OCI-LY7 (cell line): Measurements from ENCODE around the gene MAML3. TPM values are rescaled to one million over a fixed set of nuclear protein-coding genes. Genes with fewer than 3 reads are reported as not detected.

Source experiments
- BruUV-seq: library from RNA; stranded (reverse); fragments of 400-500 nt; replicated peaks from 2 replicates; lab custom pipeline; 2021; lab: Mats Ljungman, UMichigan
- CTCF ChIA-PET: fragments of 300-600 bp; sonication (Branson Sonifier 250); formaldehyde crosslinking; loops from one replicate; lab custom pipeline; 2022; ENCODE audit warnings: antibody characterized with exemption; ENCODE audit not compliant: unreplicated experiment; lab: Charles Lee
- POLR2A ChIA-PET: fragments of 300-600 bp; sonication (Branson Sonifier 250); formaldehyde crosslinking; loops from one replicate; lab custom pipeline; 2022; ENCODE audit warnings: antibody characterized with exemption; lab: Charles Lee
- DNase-seq: peaks from one replicate; pipeline ENCODE4 v3.0.0-alpha.2; 2015; ENCODE audit warnings: low spot score
- H2AFZ ChIP-seq: fragments of 200-600 bp; sonication (generic), shearing (Covaris generic); 2 replicates; pipeline ENCODE4 v1.6.1; 2014; ENCODE audit warnings: mild to moderate bottlenecking, antibody characterized with exemption, low read length, moderate library complexity
- H3K27ac ChIP-seq: fragments of 200-600 bp; sonication (generic); 2 replicates; pipeline ENCODE4 v1.5.1; 2014; ENCODE audit warnings: mixed run types, low read depth, mild to moderate bottlenecking, moderate library complexity, low read length, inconsistent platforms; ENCODE audit not compliant: poor library complexity, severe bottlenecking
- H3K36me3 ChIP-seq: fragments of 200-600 bp; sonication (generic); 2 replicates; pipeline ENCODE4 v1.6.1; 2014; ENCODE audit warnings: mild to moderate bottlenecking, antibody characterized with exemption, low read length, moderate library complexity, mixed read lengths; ENCODE audit not compliant: insufficient read depth
- H3K4me1 ChIP-seq: fragments of 200-600 bp; sonication (generic); 2 replicates; pipeline ENCODE4 v1.5.1; 2014; ENCODE audit warnings: mild to moderate bottlenecking, low read length; ENCODE audit not compliant: insufficient read depth, poor library complexity, severe bottlenecking
- H3K4me2 ChIP-seq: fragments of 200-600 bp; sonication (generic); 2 replicates; pipeline ENCODE4 v1.6.1; 2014; ENCODE audit warnings: mild to moderate bottlenecking, low read length
- H3K4me3 ChIP-seq: fragments of 200-600 bp; sonication (generic); 2 replicates; pipeline ENCODE4 v1.5.1; 2014; ENCODE audit warnings: mild to moderate bottlenecking, low read depth, low read length; ENCODE audit not compliant: poor library complexity, severe bottlenecking
- H3K79me2 ChIP-seq: fragments of 200-600 bp; sonication (generic); 2 replicates; pipeline ENCODE4 v1.6.1; 2016; ENCODE audit warnings: low read depth, mild to moderate bottlenecking, low read length, moderate library complexity, mixed read lengths; ENCODE audit not compliant: insufficient read depth
- H3K9me2 ChIP-seq: fragments of 200-600 bp; sonication (generic); 2 replicates; pipeline ENCODE4 v1.6.1; 2016; ENCODE audit warnings: mild to moderate bottlenecking, low read length, mixed read lengths; ENCODE audit not compliant: insufficient read depth
- H3K9me3 ChIP-seq: fragments of 200-600 bp; sonication (generic); 2 replicates; pipeline ENCODE4 v1.6.1; 2014; ENCODE audit warnings: mild to moderate bottlenecking, mixed run types, low read length, mixed read lengths
- H4K20me1 ChIP-seq: fragments of 200-600 bp; sonication (generic); 2 replicates; pipeline ENCODE4 v1.6.1; 2014; ENCODE audit warnings: mild to moderate bottlenecking, antibody characterized with exemption, low read length, moderate library complexity, mixed read lengths; ENCODE audit not compliant: insufficient read depth
- EZH2phosphoT487 ChIP-seq: fragments of 200-600 bp; sonication (generic); IDR thresholded peaks from 2 replicates; pipeline ENCODE4 v1.6.1; 2018; ENCODE audit warnings: low read depth, borderline replicate concordance, mild to moderate bottlenecking, mixed run types, antibody characterized with exemption, low read length, moderate library complexity, mixed read lengths
- intact Hi-C: fragments of 100-400 bp; cut with micrococcal nuclease; formaldehyde crosslinking; loops from one replicate; pipeline ENCODE4 v1.10.0; 2022; ENCODE audit not compliant: unreplicated experiment
- total RNA-seq, 2 experiments: library from RNA; depleted of rRNA in 1 of 2; stranded (reverse); fragments of >200 nt in 1 of 2; shearing (Covaris generic) in 1 of 2; gene quantifications; 2 replicates each; pipeline ENCODE4 v1.2.3, GENCODE V29; 2014 to 2022
- TF ChIP-seq, protein P1 (sequence below): fragments of 200-600 bp; sonication (generic); conservative IDR thresholded peaks from 2 replicates; pipeline ENCODE4 v1.5.1; 2014; ENCODE audit warnings: mild to moderate bottlenecking, antibody characterized with exemption, low read length, moderate library complexity, mixed read lengths

MAML3 gene
- total RNA-seq, 2 experiments from 2014 or later, result 0.80 to 1.2 TPM

DNA sequence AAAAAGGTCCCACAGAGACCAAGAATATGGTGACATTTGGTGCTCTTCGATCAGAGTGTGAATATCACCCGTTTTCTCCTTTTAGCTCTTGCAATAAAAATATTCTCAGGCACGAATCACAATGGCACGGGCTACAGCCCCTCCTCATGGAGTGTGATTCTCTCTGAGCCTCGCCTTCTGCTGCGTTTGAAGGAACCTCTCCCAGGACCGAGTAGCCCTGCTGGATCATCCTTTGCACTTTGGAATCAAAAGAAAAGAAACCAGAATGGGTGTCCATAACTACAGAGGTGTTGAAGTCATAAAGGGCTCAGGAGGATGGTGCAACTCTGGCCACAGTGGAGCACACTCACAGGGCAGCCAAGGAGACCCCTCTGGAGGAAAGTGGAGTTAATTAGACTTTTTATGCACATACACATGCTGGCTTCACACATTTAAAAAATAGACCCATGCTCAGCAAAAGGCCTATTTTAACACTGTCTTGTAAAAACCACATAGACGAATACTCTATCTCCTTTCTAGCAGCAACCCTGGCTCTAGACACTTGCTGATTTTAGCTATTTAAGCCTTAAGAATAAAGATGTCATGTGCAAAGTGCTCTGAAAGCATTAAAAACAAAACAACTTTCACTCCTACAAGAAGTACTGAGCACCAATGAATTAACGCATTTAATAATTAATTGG, 19.1 kb downstream of the MAML3 start:
- BruUV-seq, result no TSS peak
- no peak overlapping the region for H3K27ac ChIP-seq
- intact Hi-C loops, result no loop called here
- POLR2A ChIA-PET, result no interaction called here
- no peaks in the 10 kb centered on the region for H3K36me3 ChIP-seq
- no peak overlapping the region for H3K4me3 ChIP-seq
- H2AFZ ChIP-seq, result no peak overlapping the region
- CTCF ChIA-PET, result no interaction called here
- TF ChIP-seq, protein P1, sequence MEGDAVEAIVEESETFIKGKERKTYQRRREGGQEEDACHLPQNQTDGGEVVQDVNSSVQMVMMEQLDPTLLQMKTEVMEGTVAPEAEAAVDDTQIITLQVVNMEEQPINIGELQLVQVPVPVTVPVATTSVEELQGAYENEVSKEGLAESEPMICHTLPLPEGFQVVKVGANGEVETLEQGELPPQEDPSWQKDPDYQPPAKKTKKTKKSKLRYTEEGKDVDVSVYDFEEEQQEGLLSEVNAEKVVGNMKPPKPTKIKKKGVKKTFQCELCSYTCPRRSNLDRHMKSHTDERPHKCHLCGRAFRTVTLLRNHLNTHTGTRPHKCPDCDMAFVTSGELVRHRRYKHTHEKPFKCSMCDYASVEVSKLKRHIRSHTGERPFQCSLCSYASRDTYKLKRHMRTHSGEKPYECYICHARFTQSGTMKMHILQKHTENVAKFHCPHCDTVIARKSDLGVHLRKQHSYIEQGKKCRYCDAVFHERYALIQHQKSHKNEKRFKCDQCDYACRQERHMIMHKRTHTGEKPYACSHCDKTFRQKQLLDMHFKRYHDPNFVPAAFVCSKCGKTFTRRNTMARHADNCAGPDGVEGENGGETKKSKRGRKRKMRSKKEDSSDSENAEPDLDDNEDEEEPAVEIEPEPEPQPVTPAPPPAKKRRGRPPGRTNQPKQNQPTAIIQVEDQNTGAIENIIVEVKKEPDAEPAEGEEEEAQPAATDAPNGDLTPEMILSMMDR, result no peak
- no peak for TF ChIP-seq EZH2phosphoT487
- H4K20me1 ChIP-seq, result no peaks in the 10 kb centered on the region
- H3K9me3 ChIP-seq, result no peaks in the 10 kb centered on the region
- H3K79me2 ChIP-seq, result no peaks in the 10 kb centered on the region
- no peak for DNase-seq
- no peaks in the 10 kb centered on the region for H3K4me1 ChIP-seq
- H3K4me2 ChIP-seq, result no peak overlapping the region
- no peaks in the 10 kb centered on the region for H3K9me2 ChIP-seq

DNA sequence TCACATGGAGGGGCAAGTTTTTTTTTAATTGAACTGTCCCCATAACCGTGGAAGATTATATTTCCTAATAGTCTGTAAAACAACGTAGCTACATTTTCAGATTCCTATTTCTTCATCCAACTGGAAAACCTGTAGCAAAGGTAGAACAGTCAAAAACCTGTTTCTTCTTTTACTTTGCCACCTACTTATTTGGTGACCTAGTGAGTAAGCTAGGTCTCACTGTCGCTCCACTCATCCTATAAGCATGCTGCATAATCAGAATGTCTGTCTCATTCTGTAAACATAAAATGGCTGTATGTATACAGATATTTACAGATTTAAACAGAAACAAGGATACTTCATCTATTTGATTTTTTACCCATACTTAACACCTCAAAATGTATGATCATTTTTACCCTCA, 20.4 kb downstream of the MAML3 start:
- Histone ChIP-seq H4K20me1 (no peaks in the 10 kb centered on the region), H3K9me2 (no peaks in the 10 kb centered on the region), H3K27ac (no peak overlapping the region), H2AFZ (no peak overlapping the region), H3K4me3 (no peak overlapping the region), H3K9me3 (no peaks in the 10 kb centered on the region), H3K36me3 (no peaks in the 10 kb centered on the region), H3K4me1 (no peaks in the 10 kb centered on the region), H3K4me2 (no peak overlapping the region), H3K79me2 (no peaks in the 10 kb centered on the region)
- no peak for TF ChIP-seq EZH2phosphoT487
- TF ChIP-seq, protein P1, result no peak
- no peak for DNase-seq
- intact Hi-C loops, result no loop called here
- POLR2A ChIA-PET, result interaction anchor here (1.0 kb wide), 1 partner anchor 48 kb away, joined by 3 read pairs; no protein-coding TSS in a partner anchor
- BruUV-seq, result no TSS peak
- CTCF ChIA-PET, result no interaction called here

DNA sequence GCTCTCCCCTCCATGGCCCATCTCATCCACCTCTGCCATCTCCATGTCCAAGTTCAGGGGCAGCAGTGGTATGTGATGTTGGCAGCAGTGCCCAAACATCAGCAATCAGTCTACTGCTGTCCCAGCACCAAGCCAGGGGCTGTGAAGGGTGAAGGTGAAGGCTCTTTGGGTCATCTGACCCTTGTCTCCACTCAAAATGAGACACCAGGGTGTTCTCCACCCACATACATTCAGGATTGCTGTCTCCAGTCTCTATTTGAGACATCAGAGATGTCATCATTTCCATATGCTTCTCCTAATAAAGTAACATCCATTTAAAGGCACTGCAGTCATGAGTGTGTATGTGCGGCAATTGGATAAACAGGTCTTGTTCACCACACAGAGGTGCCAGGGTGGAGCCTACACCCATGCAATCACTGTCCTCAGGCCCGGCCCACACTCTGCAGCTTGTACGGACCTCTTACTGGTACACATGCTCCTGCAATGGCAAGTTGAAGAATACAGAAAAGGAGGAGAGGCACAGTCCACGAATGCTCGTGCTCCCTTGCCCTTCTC, 22.2 kb downstream of the MAML3 start:
- H4K20me1 ChIP-seq, result no peaks in the 10 kb centered on the region
- H3K27ac ChIP-seq, result no peak overlapping the region
- H3K4me3 ChIP-seq, result no peak overlapping the region
- DNase-seq, result no peak
- POLR2A ChIA-PET, result interaction anchor here (0.7 kb wide), 1 partner anchor 19 kb away, joined by 3 read pairs; no protein-coding TSS in a partner anchor
- H3K9me2 ChIP-seq, result no peaks in the 10 kb centered on the region
- H2AFZ ChIP-seq, result no peak overlapping the region
- H3K36me3 ChIP-seq, result no peaks in the 10 kb centered on the region
- CTCF ChIA-PET, result no interaction called here
- TF ChIP-seq EZH2phosphoT487, result no peak
- TF ChIP-seq, protein P1, result no peak
- H3K4me2 ChIP-seq, result no peak overlapping the region
- no peaks in the 10 kb centered on the region for H3K4me1 ChIP-seq
- BruUV-seq, result no TSS peak
- no peaks in the 10 kb centered on the region for H3K9me3 ChIP-seq
- H3K79me2 ChIP-seq, result no peaks in the 10 kb centered on the region
- intact Hi-C loops, result no loop called here
